Heart left ventricle (tissue), 13 donors: Measurements from ENCODE around the gene NHSL2.
A peak's percentile ranks its signal among the peaks of the same experiment; 100 is the strongest.

Experiments used
- CTCF ChIP-seq, 12 donors: fragments of 200-600 bp; sonication (generic) in 4 of 12; IDR thresholded peaks; one replicate each; pipeline versions ENCODE4 v1.5.0 to v1.8.0; 2018 to 2022; ENCODE audit warnings: antibody characterized with exemption in 12 of 12, mild to moderate bottlenecking in 5 of 12
- POLR2A ChIP-seq, 2 donors: fragments of 450-650 bp; IDR thresholded peaks; one replicate each; pipeline ENCODE4 v1.6.1; 2017; ENCODE audit warnings: antibody characterized with exemption in 2 of 2, mild to moderate bottlenecking in 2 of 2, moderate library complexity in 2 of 2
- donor health status: ischemic (EF 13 %, LVEDD 7.1; RV severe dilation, severe dysfunction).
- donor health status: DM: no; HTN: yes; CAD: no.
- donor health status: DM: no; HTN: no; CAD: no.
- donor health status: ischemic (EF 25% LVEDD 6.9; RV normal size, moderate dysfunction).
- donor health status: ischemic (EF 25% LVEDD 5.7; RV mildly dilated, moderate dysfunction).
- donor health status: ischemic (EF 35%, LVEDD 5.7; RV mildly dilated, moderate dysfunction).
- donor health status: nonischemic (EF 11% LVEDD 7.7; RV severe dilation, severe dysfunction).
- donor health status: DM: yes; HTN: yes; CAD: no.
- donor health status: PGD.
- donor health status: ischemic (EF 29% LVEDD 5.4; RV normal size, mild dysfunction).
- donor health status: nonischemic (EF 23%, LVEDD 6.1; RV moderate dilation, normal function).

- TF ChIP-seq CTCF (IDR thresholded peaks at IDR 0.05) (peak; percentile 54 to 86 (median 78)), POLR2A (IDR thresholded peaks at IDR 0.05) (no peak)
Observed at GRCh38 chrX:72018277-72019112, 107.8 kb downstream of the NHSL2 start.
